Osteocyte (in vitro differentiated cells): ENCODE measurements around the gene KLF5. TPM values are rescaled to one million over a fixed set of nuclear protein-coding genes. Genes with fewer than 3 reads are reported as not detected.
"Not testable (repeated sequence)": the region's sequence is repeated elsewhere in the genome, so short reads cannot be mapped to it uniquely, and the experiment has no call there.

Experiments
- DNase-seq: peaks from one replicate; pipeline ENCODE4 v3.0.0; 2021; ENCODE audit warnings: mixed read lengths; ENCODE audit not compliant: unreplicated experiment; ENCODE audit errors: extremely low spot score
- H3K27ac Mint-ChIP-seq: one replicate; pipeline ENCODE4 v1.8.0; 2021; ENCODE audit warnings: mild to moderate bottlenecking, mixed read lengths; ENCODE audit not compliant: unreplicated experiment
- H3K27me3 Mint-ChIP-seq: one replicate; pipeline ENCODE4 v1.8.0; 2021; ENCODE audit warnings: mixed read lengths; ENCODE audit not compliant: unreplicated experiment
- H3K36me3 Mint-ChIP-seq: one replicate; pipeline ENCODE4 v1.8.0; 2021; ENCODE audit warnings: mixed read lengths; ENCODE audit not compliant: unreplicated experiment
- H3K4me1 Mint-ChIP-seq: one replicate; pipeline ENCODE4 v1.8.0; 2021; ENCODE audit warnings: mixed read lengths; ENCODE audit not compliant: unreplicated experiment
- H3K4me3 Mint-ChIP-seq: one replicate; pipeline ENCODE4 v1.8.0; 2021; ENCODE audit warnings: mild to moderate bottlenecking, moderate library complexity, mixed read lengths; ENCODE audit not compliant: unreplicated experiment
- H3K9me3 Mint-ChIP-seq: one replicate; pipeline ENCODE4 v1.8.0; 2021; ENCODE audit warnings: mixed read lengths; ENCODE audit not compliant: unreplicated experiment
- CTCF ChIP-seq: fragments of 200-600 bp; sonication (generic); IDR thresholded peaks from 2 replicates; pipeline ENCODE4 v1.5.0; 2021; ENCODE audit warnings: antibody characterized with exemption, mild to moderate bottlenecking, moderate library complexity
- total RNA-seq: library from RNA; stranded (reverse); gene quantifications from 2 replicates; pipeline ENCODE4 v1.2.1, GENCODE V29; 2021

KLF5 gene
- total RNA-seq, 1 donor from 2014 or later: 2.6 TPM

GRCh38 chr13:73039201-73040108 lies 19.4 kb upstream of the KLF5 start:
- Mint-ChIP-seq H3K9me3 (no peaks in the 10 kb centered on the region), H3K4me1 (peaks cover 16% of the 10 kb centered on the region), H3K36me3 (no peaks in the 10 kb centered on the region), H3K27me3 (no peaks in the 10 kb centered on the region), H3K27ac (no peak overlapping the region), H3K4me3 (no peak overlapping the region)
- DNase-seq: no peak
- no peak for TF ChIP-seq CTCF

- Mint-ChIP-seq H3K9me3 (no peaks in the 10 kb centered on the region), H3K27ac (no peak overlapping the region), H3K4me3 (no peak overlapping the region), H3K27me3 (no peaks in the 10 kb centered on the region), H3K4me1 (peaks cover 9% of the 10 kb centered on the region), H3K36me3 (no peaks in the 10 kb centered on the region)
- TF ChIP-seq CTCF: no peak
- no peak for DNase-seq
These were observed 18.3 kb upstream of the KLF5 start for GRCh38 chr13:73040484-73040883.

- TF ChIP-seq CTCF: no peak
- Mint-ChIP-seq H3K27ac (no peak overlapping the region), H3K9me3 (no peaks in the 10 kb centered on the region), H3K4me1 (peaks cover 3% of the 10 kb centered on the region), H3K27me3 (no peaks in the 10 kb centered on the region), H3K4me3 (no peak overlapping the region), H3K36me3 (no peaks in the 10 kb centered on the region)
- DNase-seq: no peak
These were observed 17.7 kb upstream of the KLF5 start for GRCh38 chr13:73040968-73041596.

GRCh38 chr13:73045031-73045430 lies 13.8 kb upstream of the KLF5 start:
- H3K27me3 Mint-ChIP-seq: no peaks in the 10 kb centered on the region
- no peaks in the 10 kb centered on the region for H3K9me3 Mint-ChIP-seq
- no peak for DNase-seq
- H3K27ac Mint-ChIP-seq: no peak overlapping the region
- no peaks in the 10 kb centered on the region for H3K36me3 Mint-ChIP-seq
- H3K4me3 Mint-ChIP-seq: no peak overlapping the region
- TF ChIP-seq CTCF: no peak
- no peaks in the 10 kb centered on the region for H3K4me1 Mint-ChIP-seq

- not testable (repeated sequence) for H3K27me3 Mint-ChIP-seq, H3K27ac Mint-ChIP-seq, DNase-seq, H3K9me3 Mint-ChIP-seq, H3K4me1 Mint-ChIP-seq, H3K36me3 Mint-ChIP-seq, H3K4me3 Mint-ChIP-seq
These were observed 10.2 kb upstream of the KLF5 start for GRCh38 chr13:73048615-73049014.
